Parathyroid adenoma (tissue), 2 donors: ENCODE data around the gene IBA57.

Experiments used
- H2AFZ ChIP-seq: fragments of 300-600 bp; sonication (generic); one replicate; pipeline ENCODE4 v1.7.0; 2017; ENCODE audit warnings: antibody characterized with exemption, mild to moderate bottlenecking
- H3K27ac ChIP-seq: fragments of 300-600 bp; sonication (generic); one replicate; pipeline ENCODE4 v1.7.0; 2017
- H3K27me3 ChIP-seq: fragments of 300-600 bp; sonication (generic); one replicate; pipeline ENCODE4 v1.7.0; 2017; ENCODE audit warnings: low read length; ENCODE audit not compliant: control insufficient read depth, insufficient read depth
- H3K36me3 ChIP-seq: fragments of 300-600 bp; sonication (generic); one replicate; pipeline ENCODE4 v1.7.0; 2017; ENCODE audit warnings: low read length; ENCODE audit not compliant: control insufficient read depth, insufficient read depth
- H3K4me1 ChIP-seq: fragments of 300-600 bp; sonication (generic); one replicate; pipeline ENCODE4 v1.7.0; 2017; ENCODE audit warnings: control low read depth
- H3K4me2 ChIP-seq: fragments of 300-600 bp; sonication (generic); one replicate; pipeline ENCODE4 v1.7.0; 2017; ENCODE audit warnings: low read length
- H3K4me3 ChIP-seq: fragments of 300-600 bp; sonication (generic); one replicate; pipeline ENCODE4 v1.7.0; 2017; ENCODE audit warnings: low read depth, low read length
- H3K79me2 ChIP-seq: fragments of 300-600 bp; sonication (generic); one replicate; pipeline ENCODE4 v1.7.0; 2017; ENCODE audit warnings: control low read depth
- H3K9ac ChIP-seq: fragments of 300-600 bp; sonication (generic); one replicate; pipeline ENCODE4 v1.7.0; 2017; ENCODE audit warnings: mild to moderate bottlenecking
- H3K9me3 ChIP-seq: fragments of 300-600 bp; sonication (generic); one replicate; pipeline ENCODE4 v1.7.0; 2017; ENCODE audit warnings: low read length; ENCODE audit not compliant: control insufficient read depth
- TF ChIP-seq, protein P1 (sequence below): fragments of 300-600 bp; sonication (generic); IDR thresholded peaks from one replicate; pipeline ENCODE4 v1.7.0; 2017; ENCODE audit warnings: antibody characterized with exemption, mild to moderate bottlenecking
- donor health status: primary hyperparathyroidism.

The IBA57 gene

DNA sequence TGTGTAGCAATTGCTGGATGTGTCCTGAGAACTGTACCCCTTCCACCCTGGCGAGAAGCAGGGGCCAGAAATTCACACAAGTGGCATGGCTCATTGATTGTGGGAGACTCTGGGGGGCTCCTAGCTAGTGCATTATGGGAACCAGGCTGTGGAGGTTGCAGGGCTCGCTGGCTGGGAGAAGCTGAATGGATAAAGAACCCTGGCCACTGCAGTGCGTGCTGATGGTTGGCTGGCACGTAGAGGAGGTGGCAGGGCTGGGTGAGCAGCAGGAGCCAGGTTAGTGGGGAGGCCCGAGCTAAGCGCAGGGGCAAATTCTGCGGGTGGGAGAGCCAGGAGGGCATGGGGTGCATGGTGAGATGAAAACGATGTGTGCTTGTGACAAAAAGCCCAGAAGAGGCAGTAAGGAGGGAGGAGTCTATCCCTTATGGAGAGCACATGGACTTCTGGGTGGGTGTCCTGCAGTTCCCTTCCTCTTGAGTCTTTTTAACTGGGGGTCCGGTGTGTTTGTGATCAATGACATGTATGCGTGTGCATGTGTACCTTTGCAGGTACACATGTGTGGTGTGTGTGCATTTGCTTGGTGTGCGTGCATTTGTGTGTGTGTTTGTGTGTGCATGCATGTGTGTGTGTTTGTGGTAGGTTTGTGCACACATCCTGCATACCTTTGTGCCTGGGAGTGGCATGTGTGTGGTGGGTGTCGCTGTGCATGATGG lies 22.0 kb upstream of the IBA57 start:
- Histone ChIP-seq H3K4me1 (peaks cover 4% of the 10 kb centered on the region), H3K9ac (no peak overlapping the region), H3K4me2 (no peak overlapping the region), H3K4me3 (no peak overlapping the region), H3K27ac (no peak overlapping the region), H3K36me3 (no peaks in the 10 kb centered on the region), H3K27me3 (no peaks in the 10 kb centered on the region), H3K79me2 (peaks cover 45% of the 10 kb centered on the region), H2AFZ (no peak overlapping the region), H3K9me3 (no peaks in the 10 kb centered on the region)
- TF ChIP-seq, protein P1, sequence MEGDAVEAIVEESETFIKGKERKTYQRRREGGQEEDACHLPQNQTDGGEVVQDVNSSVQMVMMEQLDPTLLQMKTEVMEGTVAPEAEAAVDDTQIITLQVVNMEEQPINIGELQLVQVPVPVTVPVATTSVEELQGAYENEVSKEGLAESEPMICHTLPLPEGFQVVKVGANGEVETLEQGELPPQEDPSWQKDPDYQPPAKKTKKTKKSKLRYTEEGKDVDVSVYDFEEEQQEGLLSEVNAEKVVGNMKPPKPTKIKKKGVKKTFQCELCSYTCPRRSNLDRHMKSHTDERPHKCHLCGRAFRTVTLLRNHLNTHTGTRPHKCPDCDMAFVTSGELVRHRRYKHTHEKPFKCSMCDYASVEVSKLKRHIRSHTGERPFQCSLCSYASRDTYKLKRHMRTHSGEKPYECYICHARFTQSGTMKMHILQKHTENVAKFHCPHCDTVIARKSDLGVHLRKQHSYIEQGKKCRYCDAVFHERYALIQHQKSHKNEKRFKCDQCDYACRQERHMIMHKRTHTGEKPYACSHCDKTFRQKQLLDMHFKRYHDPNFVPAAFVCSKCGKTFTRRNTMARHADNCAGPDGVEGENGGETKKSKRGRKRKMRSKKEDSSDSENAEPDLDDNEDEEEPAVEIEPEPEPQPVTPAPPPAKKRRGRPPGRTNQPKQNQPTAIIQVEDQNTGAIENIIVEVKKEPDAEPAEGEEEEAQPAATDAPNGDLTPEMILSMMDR = no peak

DNA sequence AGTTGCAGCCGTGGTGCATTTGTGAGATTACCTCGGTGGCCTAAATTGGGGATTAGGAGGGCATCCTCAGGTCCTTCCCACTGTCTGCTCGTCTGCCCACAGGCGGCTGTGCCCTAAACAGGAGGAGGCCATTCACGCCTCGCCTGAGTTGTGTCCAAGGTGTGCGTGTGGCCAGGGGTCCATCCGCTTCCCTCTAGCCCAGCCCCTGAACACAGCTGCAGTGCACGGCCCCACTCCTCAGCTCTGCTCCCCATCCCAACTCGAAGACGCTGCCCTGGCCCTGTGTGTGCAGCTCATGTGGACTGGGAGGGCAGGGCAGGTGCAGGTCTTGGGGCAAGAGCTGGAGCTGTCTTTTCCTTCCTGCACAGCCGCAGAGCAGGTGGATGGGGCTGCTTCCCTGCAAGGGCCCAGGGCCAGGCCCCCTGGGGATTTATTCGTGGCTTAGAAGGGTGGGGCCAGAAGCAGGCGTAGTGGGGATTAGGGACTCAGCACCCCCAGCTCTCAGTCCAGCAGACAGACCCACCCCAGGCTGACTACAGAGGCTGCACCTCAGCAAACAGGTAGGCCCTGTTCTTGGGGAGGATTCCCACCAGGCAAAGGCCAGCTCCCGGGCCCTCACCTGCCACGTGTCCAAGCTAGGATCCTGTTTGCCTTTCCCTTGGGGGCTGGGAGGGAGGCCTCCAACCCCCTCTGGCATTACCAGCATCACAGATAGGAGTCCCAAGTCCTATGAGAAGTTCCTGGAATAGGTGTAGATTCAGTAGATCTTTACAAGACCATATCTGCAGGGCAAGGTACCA lies 21.2 kb upstream of the IBA57 start:
- Histone ChIP-seq H3K4me2 (no peak overlapping the region), H3K36me3 (no peaks in the 10 kb centered on the region), H3K9ac (no peak overlapping the region), H2AFZ (no peak overlapping the region), H3K27me3 (no peaks in the 10 kb centered on the region), H3K27ac (no peak overlapping the region), H3K4me1 (peaks cover 4% of the 10 kb centered on the region), H3K4me3 (no peak overlapping the region), H3K9me3 (no peaks in the 10 kb centered on the region), H3K79me2 (peaks cover 45% of the 10 kb centered on the region)
- TF ChIP-seq, protein P1 = no peak

DNA sequence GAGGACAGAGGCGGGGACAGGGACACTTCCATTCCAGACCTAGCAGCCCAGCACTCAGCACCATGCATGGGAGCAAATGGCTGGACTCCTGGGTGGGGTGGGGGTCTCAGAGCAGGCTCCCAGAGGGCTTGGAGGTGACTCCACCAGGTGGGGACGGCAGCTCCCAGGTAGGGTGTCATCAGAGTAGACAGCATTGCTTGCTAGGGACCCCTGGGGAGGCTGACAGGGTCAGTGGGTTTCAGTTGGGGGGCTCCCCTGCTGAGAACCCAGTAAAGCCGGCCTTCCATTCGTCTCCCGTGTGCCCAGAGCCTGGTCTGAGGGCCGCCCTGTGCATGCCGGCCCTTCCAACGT lies 20.6 kb upstream of the IBA57 start:
- no peak overlapping the region for H3K4me3 ChIP-seq
- no peaks in the 10 kb centered on the region for H3K9me3 ChIP-seq
- no peak overlapping the region for H3K9ac ChIP-seq
- peaks cover 47% of the 10 kb centered on the region for H3K79me2 ChIP-seq
- H3K27ac ChIP-seq = no peak overlapping the region
- no peak overlapping the region for H3K4me2 ChIP-seq
- no peaks in the 10 kb centered on the region for H3K27me3 ChIP-seq
- H3K36me3 ChIP-seq = no peaks in the 10 kb centered on the region
- TF ChIP-seq, protein P1 = no peak
- no peak overlapping the region for H2AFZ ChIP-seq
- H3K4me1 ChIP-seq = peaks cover 4% of the 10 kb centered on the region

DNA sequence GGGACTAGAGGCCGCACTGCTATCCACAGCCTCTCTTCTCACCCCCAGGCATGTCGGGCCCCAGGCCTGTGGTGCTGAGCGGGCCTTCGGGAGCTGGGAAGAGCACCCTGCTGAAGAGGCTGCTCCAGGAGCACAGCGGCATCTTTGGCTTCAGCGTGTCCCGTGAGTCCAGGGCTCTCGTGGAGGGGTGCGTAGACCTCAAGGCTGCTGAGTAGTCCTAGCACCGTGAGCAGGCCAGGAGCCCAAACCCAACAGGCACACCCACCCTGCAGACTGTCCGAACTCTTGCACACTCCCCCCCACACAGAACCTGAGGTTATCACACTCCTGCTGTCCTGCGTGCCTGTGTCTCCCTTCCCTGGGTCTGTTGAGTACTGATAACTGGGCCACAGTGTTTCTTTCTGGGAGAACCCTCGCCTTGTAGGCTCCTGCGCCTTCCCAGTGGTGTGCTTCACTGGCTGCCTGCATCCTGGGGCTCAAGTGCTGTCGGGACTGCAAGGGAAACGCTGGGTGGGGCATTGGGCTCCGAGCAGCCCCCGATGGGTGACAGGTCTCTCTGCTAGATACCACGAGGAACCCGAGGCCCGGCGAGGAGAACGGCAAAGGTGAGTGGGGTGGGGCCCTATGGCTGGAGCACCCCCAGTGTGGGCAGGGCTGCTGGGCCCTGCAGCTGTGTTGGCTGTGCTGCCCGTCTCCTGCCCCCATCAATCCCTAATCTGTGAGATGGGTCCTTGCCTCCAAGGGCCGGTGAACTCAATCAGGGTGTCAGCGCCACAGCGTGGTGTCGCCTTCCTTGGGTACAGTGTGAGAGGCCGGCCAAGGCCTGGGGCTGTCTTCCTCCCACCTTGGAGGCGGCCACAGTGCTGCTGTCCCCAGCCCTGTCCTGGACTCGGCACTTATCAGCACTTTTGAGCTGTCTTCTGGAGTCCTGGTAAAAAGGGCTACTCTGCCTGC lies 19.9 kb upstream of the IBA57 start:
- Histone ChIP-seq H3K27ac (no peak overlapping the region), H3K79me2 (peaks cover 50% of the 10 kb centered on the region), H3K4me2 (no peak overlapping the region), H3K36me3 (no peaks in the 10 kb centered on the region), H3K4me3 (no peak overlapping the region), H3K9me3 (no peaks in the 10 kb centered on the region), H2AFZ (no peak overlapping the region), H3K27me3 (no peaks in the 10 kb centered on the region), H3K9ac (no peak overlapping the region), H3K4me1 (peaks cover 4% of the 10 kb centered on the region)
- TF ChIP-seq, protein P1 = no peak
